GM12874 (cell line): ENCODE data around the gene GRID1.

Experiments used
- CTCF ChIP-seq: IDR thresholded peaks from 2 replicates; pipeline ENCODE4 v1.5.1; 2011; ENCODE audit warnings: low read depth, mild to moderate bottlenecking, control low read depth, low read length, moderate library complexity; ENCODE audit not compliant: insufficient read depth

The GRID1 gene

GRCh38 chr10:85665078-85665477 is 701.5 kb downstream of the GRID1 start:
- TF ChIP-seq CTCF = no peak

DNA sequence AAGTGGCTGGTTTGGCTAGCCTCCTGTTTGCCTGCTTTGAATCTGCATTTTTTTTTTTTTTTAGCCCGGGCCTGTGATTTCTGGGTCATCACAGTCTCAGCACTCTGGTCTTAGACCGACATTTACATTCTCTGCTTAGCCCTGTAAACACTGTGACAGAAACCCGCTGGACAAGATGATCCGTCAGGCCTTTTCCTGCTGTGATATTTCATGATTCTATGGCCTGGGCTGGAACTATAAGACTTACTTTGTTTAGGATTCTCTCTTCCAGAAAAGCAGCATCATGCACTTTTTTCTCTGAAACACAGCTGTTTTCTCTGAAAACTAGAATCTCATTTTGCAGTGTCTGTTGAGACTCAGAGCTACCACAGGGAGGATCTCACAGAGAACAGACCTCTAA is 705.5 kb downstream of the GRID1 start:
- TF ChIP-seq CTCF = no peak

- TF ChIP-seq CTCF = no peak
Observed at GRCh38 chr10:85659331-85659730, 707.3 kb downstream of the GRID1 start.

DNA sequence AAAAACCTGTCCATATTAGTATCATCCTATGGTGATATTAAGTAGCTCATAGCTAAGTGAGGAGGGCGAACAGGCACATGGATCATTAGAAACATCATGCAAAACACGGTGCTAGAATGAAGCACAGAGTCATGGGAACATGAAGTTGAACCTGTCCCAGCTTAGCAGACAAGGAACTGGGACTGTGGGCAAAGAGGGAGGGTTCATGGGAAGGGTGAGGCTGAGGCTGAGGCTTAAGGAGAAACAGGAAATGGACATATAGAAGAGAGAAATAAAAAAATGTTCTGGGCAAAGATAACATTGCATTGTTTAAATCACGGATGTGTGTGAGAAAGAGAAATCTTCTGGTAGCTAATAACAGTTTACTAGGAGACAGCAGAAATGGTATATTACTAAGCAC is 708.1 kb downstream of the GRID1 start:
- no peak for TF ChIP-seq CTCF

- TF ChIP-seq CTCF = no peak
Observed at GRCh38 chr10:85657476-85658113, 709.0 kb downstream of the GRID1 start.

GRCh38 chr10:85655411-85655810 is 711.2 kb downstream of the GRID1 start:
- no peak for TF ChIP-seq CTCF

- TF ChIP-seq CTCF = no peak
Observed at GRCh38 chr10:85651497-85651882, 715.1 kb downstream of the GRID1 start.
